ENCODE results near the gene PA2G4.
"Not testable (repeated sequence)": the region's sequence is repeated elsewhere in the genome, so short reads cannot be mapped to it uniquely, and the experiment has no call there.

The PA2G4 gene

DNA sequence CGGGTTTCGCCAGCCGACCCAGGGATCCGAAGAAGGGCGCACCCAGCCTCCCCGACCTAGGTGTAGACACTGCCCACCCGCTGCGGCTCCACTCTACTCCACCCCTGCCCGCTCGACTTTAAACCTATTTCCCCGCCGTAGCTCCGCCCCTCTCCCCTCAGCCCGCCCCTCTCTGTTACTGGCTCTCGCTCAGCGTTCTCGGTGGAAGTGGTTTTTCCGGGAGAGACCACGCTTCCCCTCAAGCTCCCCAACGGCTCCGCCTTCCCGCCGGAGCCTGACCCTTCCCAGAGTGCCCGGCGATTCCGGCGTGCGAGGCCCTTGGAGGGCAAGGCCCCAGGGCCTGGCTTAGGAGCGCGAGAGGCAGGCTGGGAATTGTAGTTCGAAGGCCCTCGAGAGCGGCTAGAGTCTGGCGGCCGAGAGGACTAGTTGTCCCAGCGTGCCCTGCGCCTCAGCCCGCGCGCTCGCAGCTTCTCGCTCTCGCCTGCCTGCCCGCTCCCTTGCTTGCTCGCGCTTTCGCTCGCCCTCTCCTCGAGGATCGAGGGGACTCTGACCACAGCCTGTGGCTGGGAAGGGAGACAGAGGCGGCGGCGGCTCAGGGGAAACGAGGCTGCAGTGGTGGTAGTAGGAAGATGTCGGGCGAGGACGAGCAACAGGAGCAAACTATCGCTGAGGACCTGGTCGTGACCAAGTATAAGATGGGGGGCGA, at the start of gene PA2G4:
PA2G4 (plus strand) TSS at position 451 of the 706 bp plus-strand sequence; CDS start at position 630, 179 bp downstream.
- in situ Hi-C loops (cut with HindIII; ENCODE audit: low pct_unique_long_range_greater_than_20kb, low sequenced_read_pairs): no loop called here
- TF ChIP-seq JUND (IDR thresholded peaks at IDR 0.05; ENCODE audit: low read depth): no peak
- peak; percentile 96 to 100 for DNase-seq (ENCODE audit: low read depth in 1 of 2, low spot score in 1 of 2)

DNA sequence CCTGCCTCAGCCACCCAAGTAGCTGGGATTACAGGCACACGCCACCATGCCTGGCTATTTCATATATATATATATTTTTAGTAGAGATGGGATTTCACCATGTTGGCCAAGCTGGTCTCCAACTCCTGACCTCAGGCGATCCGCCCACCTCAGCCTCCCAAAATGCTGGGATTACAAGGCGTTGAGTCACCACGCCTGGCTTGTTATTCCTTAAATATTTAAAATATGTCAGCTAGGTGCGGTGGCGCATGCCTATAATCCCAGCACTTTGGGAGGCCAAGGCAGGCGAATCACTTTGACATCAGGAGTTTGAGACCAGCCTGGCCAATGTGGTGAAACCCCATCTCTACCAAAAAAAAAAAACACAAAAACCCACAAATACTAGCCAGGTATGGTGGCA, 44.4 kb upstream of the PA2G4 start:
- DNase-seq (ENCODE audit: low read depth in 1 of 2, low spot score in 1 of 2); in situ Hi-C loops (cut with HindIII; ENCODE audit: low pct_unique_long_range_greater_than_20kb, low sequenced_read_pairs): not testable (repeated sequence)

- no peak for DNase-seq (ENCODE audit: low read depth in 1 of 2, low spot score in 1 of 2)
- no peak for TF ChIP-seq JUND (IDR thresholded peaks at IDR 0.05; ENCODE audit: low read depth)
- in situ Hi-C loops (cut with HindIII; ENCODE audit: low pct_unique_long_range_greater_than_20kb, low sequenced_read_pairs): no loop called here
These were observed 42.4 kb upstream of the PA2G4 start for GRCh38 chr12:56061982-56062381.

DNA sequence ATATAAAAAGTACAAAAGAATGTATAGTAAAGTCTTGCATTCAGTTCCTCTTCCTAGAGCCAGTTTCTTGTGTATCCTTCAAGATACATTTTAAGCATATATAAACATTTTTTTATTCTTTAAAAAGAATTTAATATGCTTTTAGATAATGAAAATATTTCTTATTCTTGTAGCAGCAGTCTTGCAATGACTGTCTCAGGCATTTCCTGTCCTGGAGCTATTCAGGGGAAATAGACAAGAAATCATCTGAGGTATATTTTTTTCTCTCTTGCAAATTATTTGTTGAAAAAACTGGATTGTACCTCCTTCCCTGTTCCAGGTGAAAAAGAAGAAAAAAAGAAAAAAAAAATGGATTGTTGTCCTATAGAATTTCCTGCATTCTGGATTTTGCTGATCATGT, 41.4 kb upstream of the PA2G4 start:
- in situ Hi-C loops (cut with HindIII; ENCODE audit: low pct_unique_long_range_greater_than_20kb, low sequenced_read_pairs): no loop called here
- no peak for TF ChIP-seq JUND (IDR thresholded peaks at IDR 0.05; ENCODE audit: low read depth)
- DNase-seq (ENCODE audit: low read depth in 1 of 2, low spot score in 1 of 2): no peak

- DNase-seq (ENCODE audit: low read depth in 1 of 2, low spot score in 1 of 2): no peak
- in situ Hi-C loops (cut with HindIII; ENCODE audit: low pct_unique_long_range_greater_than_20kb, low sequenced_read_pairs): no loop called here
- no peak for TF ChIP-seq JUND (IDR thresholded peaks at IDR 0.05; ENCODE audit: low read depth)
These were observed 32.7 kb upstream of the PA2G4 start for GRCh38 chr12:56071648-56072047.

DNA sequence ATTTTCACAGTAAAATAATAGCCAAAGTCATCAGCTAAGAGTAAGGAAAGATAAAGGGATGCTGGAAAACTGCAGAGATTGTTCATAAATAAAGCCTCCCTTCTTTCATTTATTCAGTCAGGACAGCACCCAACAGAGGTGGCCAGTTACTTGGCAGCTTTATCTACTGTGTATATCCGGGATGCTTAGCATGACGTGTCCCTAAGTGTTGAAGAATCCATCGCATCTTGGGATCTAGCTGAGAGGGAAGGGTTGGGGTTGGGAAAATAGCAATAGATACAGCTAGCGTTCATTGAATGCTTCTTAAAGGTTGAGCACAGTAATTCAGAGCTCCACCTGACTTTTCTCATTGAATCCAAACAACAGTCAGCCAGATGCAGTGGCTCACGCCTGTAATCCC, 30.0 kb upstream of the PA2G4 start:
- TF ChIP-seq JUND (IDR thresholded peaks at IDR 0.05; ENCODE audit: low read depth): no peak
- in situ Hi-C loops (cut with HindIII; ENCODE audit: low pct_unique_long_range_greater_than_20kb, low sequenced_read_pairs): no loop called here
- DNase-seq (ENCODE audit: low read depth in 1 of 2, low spot score in 1 of 2): no peak

GRCh38 chr12:56077966-56078365, 26.4 kb upstream of the PA2G4 start:
- DNase-seq (ENCODE audit: low read depth in 1 of 2, low spot score in 1 of 2): not testable (repeated sequence)

GRCh38 chr12:56078427-56078826, 25.9 kb upstream of the PA2G4 start:
- no peak for DNase-seq (ENCODE audit: low read depth in 1 of 2, low spot score in 1 of 2)
- TF ChIP-seq JUND (IDR thresholded peaks at IDR 0.05; ENCODE audit: low read depth): no peak
- in situ Hi-C loops (cut with HindIII; ENCODE audit: low pct_unique_long_range_greater_than_20kb, low sequenced_read_pairs): no loop called here

More at GRCh38 chr12:56077966-56078365, 26.4 kb upstream of the PA2G4 start:
- in situ Hi-C loops (cut with HindIII; ENCODE audit: low pct_unique_long_range_greater_than_20kb, low sequenced_read_pairs): not testable (repeated sequence)

DNA sequence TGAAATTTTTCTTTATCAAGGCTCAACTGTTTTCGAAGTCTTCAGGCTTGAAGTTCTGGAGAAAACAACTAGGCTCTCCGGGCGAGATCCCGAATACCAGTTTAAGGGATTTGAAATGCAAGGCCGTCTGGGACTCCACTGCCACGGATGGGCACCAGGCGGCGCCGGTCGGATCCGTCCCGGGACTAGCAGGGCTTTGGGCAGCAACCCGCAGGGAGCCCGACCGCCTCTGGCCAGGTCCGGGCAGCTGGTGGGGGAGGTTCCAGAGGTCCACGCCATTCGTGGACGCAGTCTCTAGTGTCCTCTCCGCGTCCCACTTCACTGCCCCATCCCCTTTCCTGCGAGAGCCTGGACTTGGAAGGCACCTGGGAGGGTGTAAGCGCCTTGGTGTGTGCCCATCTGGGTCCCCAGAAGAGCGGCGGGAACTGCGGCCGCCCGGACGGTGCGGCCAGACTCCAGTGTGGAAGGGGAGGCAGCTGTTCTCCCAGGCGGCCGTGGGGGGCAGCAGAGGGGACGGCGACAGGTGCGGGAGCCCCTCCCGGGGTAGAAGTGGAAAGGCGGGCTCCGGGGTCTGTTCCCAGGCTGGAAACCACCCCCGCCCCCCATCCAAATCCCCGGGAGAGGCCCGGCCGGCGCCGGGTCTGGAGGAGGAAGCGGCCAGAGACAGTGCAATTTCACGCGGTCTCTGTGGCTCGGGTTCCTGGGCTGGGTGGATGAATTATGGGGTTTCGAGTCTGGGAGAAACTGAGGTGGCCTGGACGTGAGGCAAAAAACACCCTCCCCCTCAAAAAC, 25.2 kb upstream of the PA2G4 start:
- no peak for TF ChIP-seq JUND (IDR thresholded peaks at IDR 0.05; ENCODE audit: low read depth)
- in situ Hi-C loops (cut with HindIII; ENCODE audit: low pct_unique_long_range_greater_than_20kb, low sequenced_read_pairs): no loop called here
- peak; percentile 84 to 96 for DNase-seq (ENCODE audit: low read depth in 1 of 2, low spot score in 1 of 2)

DNA sequence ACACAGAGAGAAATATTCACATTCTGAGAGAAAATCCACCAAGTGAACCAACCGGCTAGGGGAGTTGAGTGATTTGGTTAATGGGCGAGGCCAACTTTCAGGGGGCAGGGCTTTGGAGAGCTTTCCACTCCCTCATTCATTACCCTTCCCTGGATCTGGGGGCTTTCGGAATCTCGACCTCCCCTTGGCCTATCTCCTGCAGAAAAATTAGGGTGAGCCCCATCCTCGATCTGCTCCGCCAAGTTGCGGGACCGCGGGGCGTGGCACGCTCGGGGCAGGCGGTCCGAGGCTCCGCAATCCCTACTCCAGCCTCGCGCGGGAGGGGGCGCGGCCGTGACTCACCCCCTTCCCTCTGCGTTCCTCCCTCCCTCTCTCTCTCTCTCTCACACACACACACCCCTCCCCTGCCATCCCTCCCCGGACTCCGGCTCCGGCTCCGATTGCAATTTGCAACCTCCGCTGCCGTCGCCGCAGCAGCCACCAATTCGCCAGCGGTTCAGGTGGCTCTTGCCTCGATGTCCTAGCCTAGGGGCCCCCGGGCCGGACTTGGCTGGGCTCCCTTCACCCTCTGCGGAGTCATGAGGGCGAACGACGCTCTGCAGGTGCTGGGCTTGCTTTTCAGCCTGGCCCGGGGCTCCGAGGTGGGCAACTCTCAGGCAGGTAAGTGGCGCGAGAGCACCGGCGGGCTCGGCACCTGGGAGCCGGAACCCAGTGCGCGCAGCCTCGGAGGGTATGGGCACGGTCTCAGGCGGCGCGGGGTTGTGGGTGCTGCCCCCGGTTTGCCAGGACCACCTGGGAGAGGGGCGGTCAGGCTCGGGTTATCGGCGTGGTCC, 24.4 kb upstream of the PA2G4 start, which contains the start of gene ERBB3:
ERBB3 (plus strand) TSS at position 443 of the 833 bp plus-strand sequence; CDS start at position 579, 136 bp downstream.
- DNase-seq (ENCODE audit: low read depth in 1 of 2, low spot score in 1 of 2): peak; percentile 88 to 98
- TF ChIP-seq JUND (IDR thresholded peaks at IDR 0.05; ENCODE audit: low read depth): peak; percentile 50; the same call in 1 of the 2 replicates
- in situ Hi-C loops (cut with HindIII; ENCODE audit: low pct_unique_long_range_greater_than_20kb, low sequenced_read_pairs): no loop called here

DNA sequence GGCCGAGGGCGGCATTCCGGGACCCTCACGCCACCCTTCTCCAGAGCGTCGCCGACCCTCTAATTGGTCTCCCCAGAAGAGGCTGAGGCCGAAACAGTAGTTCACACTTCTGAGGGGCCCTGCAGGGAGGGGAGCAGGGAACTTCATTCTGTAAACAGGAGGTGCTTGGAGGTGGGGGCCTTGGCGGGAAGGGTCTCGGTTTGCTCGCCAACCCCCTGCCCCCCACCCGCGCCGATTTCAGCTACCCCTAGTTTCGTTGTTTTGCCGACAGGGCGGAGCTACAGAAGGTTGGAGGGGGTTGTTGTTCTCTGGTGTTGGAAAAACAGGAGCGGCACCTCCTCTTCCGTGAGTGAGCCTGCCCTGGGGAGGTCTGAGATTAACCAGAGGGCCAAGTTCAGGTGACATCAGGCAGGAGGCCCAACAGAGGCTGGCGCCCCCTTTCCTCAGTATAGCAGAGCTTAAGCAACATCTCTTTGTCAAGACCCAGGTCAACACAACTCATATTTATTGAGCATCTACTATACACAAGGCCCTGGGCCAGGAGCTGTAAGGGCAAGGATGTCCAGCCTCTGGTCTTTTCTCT, 23.7 kb upstream of the PA2G4 start:
- peak in 1 of 2 experiments; percentile 75 for DNase-seq (ENCODE audit: low read depth in 1 of 2, low spot score in 1 of 2)
- TF ChIP-seq JUND (IDR thresholded peaks at IDR 0.05; ENCODE audit: low read depth): no peak
- in situ Hi-C loops (cut with HindIII; ENCODE audit: low pct_unique_long_range_greater_than_20kb, low sequenced_read_pairs): no loop called here
